Measurements from ENCODE around the gene ZNRD2.

ZNRD2 gene

GRCh38 chr11:65547446-65548125 lies 22.7 kb upstream of the ZNRD2 start:
- TF ChIP-seq CTCF (IDR thresholded peaks at IDR 0.05; ENCODE audit: borderline replicate concordance, insufficient read depth, low read depth, low read length), result no peak
- H3K4me3 ChIP-seq (ENCODE audit: low read depth, low read length), result no peak overlapping the region

GRCh38 chr11:65548395-65548794 lies 21.9 kb upstream of the ZNRD2 start:
- TF ChIP-seq CTCF (IDR thresholded peaks at IDR 0.05; ENCODE audit: borderline replicate concordance, insufficient read depth, low read depth, low read length), result no peak
- H3K4me3 ChIP-seq (ENCODE audit: low read depth, low read length), result no peak overlapping the region

GRCh38 chr11:65549096-65549495 lies 21.2 kb upstream of the ZNRD2 start:
- H3K4me3 ChIP-seq (ENCODE audit: low read depth, low read length), result no peak overlapping the region
- TF ChIP-seq CTCF (IDR thresholded peaks at IDR 0.05; ENCODE audit: borderline replicate concordance, insufficient read depth, low read depth, low read length), result no peak

GRCh38 chr11:65551572-65552387 lies 18.5 kb upstream of the ZNRD2 start:
- peak; percentile 86 for TF ChIP-seq CTCF (IDR thresholded peaks at IDR 0.05; ENCODE audit: borderline replicate concordance, insufficient read depth, low read depth, low read length)
- no peak overlapping the region for H3K4me3 ChIP-seq (ENCODE audit: low read depth, low read length)

GRCh38 chr11:65552388-65552951 lies 17.8 kb upstream of the ZNRD2 start:
- no peak overlapping the region for H3K4me3 ChIP-seq (ENCODE audit: low read depth, low read length)
- TF ChIP-seq CTCF (IDR thresholded peaks at IDR 0.05; ENCODE audit: borderline replicate concordance, insufficient read depth, low read depth, low read length), result no peak

- no peak overlapping the region for H3K4me3 ChIP-seq (ENCODE audit: low read depth, low read length)
- TF ChIP-seq CTCF (IDR thresholded peaks at IDR 0.05; ENCODE audit: borderline replicate concordance, insufficient read depth, low read depth, low read length), result no peak
Measured at GRCh38 chr11:65553301-65554001, 16.8 kb upstream of the ZNRD2 start.
